Gastroesophageal sphincter (tissue), 3 donors: Measurements from ENCODE around the gene PAM.

Experiments
- CTCF ChIP-seq, 4 experiments: fragments of 200-600 bp in 2 of 4; fragments of 450-650 bp in 2 of 4; sonication (generic) in 1 of 4; IDR thresholded peaks; one replicate each; pipeline ENCODE4 v1.5.1; 2017 to 2019; ENCODE audit warnings: antibody characterized with exemption in 4 of 4, mild to moderate bottlenecking in 2 of 4, moderate library complexity in 2 of 4
- POLR2AphosphoS5 ChIP-seq: sonication (generic); formaldehyde crosslinking; IDR thresholded peaks from one replicate; pipeline ENCODE4 v1.6.1; 2017; ENCODE audit warnings: antibody characterized with exemption

GRCh38 chr5:102875721-102876123 lies 120.6 kb downstream of the PAM start:
- TF ChIP-seq POLR2AphosphoS5: no peak
- TF ChIP-seq CTCF (IDR thresholded peaks at IDR 0.05): no peak
